Measurements from ENCODE around the gene ANGEL2.

Gene ANGEL2

GRCh38 chr1:212952641-212952976, 63.1 kb downstream of the ANGEL2 start:
- Histone ChIP-seq H3K27me3 (peaks cover 64% of the 10 kb centered on the region), H3K4me1 (ENCODE audit: control insufficient read depth in 1 of 2, insufficient read depth in 1 of 2, low read depth in 1 of 2, low read length in 1 of 2) (peaks cover 19 to 28% of the 10 kb centered on the region in 2 experiments), H3K4me3 (ENCODE audit: low read depth in 1 of 2, low read length in 1 of 2) (no peak overlapping the region), H3K27ac (no peak overlapping the region), H3K36me3 (no peaks in the 10 kb centered on the region), H3K9me3 (no peaks in the 10 kb centered on the region)
- TF ChIP-seq, protein P1, sequence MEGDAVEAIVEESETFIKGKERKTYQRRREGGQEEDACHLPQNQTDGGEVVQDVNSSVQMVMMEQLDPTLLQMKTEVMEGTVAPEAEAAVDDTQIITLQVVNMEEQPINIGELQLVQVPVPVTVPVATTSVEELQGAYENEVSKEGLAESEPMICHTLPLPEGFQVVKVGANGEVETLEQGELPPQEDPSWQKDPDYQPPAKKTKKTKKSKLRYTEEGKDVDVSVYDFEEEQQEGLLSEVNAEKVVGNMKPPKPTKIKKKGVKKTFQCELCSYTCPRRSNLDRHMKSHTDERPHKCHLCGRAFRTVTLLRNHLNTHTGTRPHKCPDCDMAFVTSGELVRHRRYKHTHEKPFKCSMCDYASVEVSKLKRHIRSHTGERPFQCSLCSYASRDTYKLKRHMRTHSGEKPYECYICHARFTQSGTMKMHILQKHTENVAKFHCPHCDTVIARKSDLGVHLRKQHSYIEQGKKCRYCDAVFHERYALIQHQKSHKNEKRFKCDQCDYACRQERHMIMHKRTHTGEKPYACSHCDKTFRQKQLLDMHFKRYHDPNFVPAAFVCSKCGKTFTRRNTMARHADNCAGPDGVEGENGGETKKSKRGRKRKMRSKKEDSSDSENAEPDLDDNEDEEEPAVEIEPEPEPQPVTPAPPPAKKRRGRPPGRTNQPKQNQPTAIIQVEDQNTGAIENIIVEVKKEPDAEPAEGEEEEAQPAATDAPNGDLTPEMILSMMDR (IDR thresholded peaks at IDR 0.05) = no peak

DNA sequence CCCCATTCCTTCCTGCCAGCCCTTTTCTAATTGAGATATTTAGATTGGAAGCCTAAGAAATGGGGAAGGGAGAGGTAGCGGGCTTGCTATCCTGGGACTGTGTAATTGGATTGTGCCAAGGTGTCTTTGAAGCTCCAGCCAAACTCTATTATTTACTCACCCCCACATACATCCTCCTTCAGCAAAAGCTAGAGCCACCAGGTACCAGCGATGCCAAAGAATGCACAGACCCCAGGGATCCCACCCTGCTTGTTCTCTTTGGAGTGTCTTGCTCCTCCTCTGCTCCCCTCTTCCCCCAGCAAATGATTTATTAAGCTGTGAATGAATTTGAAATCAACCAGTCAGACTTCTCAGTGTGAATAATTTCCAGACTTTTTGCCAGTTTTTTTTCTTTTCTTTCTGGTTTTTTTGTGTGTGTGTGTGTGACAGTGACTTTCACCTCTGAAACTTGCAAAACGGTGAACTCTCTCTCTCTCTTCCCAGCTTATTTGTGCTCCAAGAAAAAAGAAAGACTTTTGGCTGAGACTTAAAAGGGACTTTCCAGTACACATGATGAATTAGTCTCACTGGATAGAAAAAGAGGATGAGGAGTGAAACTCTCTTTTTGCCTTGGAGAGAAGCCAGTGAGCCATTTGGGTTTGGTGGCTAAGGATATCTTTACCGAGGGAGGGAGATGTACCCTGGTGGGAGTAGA, 63.6 kb downstream of the ANGEL2 start:
- no peak overlapping the region for H3K27ac ChIP-seq
- peaks cover 69% of the 10 kb centered on the region for H3K27me3 ChIP-seq
- TF ChIP-seq, protein P1 (IDR thresholded peaks at IDR 0.05) = no peak
- H3K4me1 ChIP-seq (ENCODE audit: control insufficient read depth in 1 of 2, insufficient read depth in 1 of 2, low read depth in 1 of 2, low read length in 1 of 2) = peaks cover 19 to 28% of the 10 kb centered on the region in 2 experiments
- H3K4me3 ChIP-seq (ENCODE audit: low read depth in 1 of 2, low read length in 1 of 2) = no peak overlapping the region
- H3K36me3 ChIP-seq = no peaks in the 10 kb centered on the region
- H3K9me3 ChIP-seq = no peaks in the 10 kb centered on the region

DNA sequence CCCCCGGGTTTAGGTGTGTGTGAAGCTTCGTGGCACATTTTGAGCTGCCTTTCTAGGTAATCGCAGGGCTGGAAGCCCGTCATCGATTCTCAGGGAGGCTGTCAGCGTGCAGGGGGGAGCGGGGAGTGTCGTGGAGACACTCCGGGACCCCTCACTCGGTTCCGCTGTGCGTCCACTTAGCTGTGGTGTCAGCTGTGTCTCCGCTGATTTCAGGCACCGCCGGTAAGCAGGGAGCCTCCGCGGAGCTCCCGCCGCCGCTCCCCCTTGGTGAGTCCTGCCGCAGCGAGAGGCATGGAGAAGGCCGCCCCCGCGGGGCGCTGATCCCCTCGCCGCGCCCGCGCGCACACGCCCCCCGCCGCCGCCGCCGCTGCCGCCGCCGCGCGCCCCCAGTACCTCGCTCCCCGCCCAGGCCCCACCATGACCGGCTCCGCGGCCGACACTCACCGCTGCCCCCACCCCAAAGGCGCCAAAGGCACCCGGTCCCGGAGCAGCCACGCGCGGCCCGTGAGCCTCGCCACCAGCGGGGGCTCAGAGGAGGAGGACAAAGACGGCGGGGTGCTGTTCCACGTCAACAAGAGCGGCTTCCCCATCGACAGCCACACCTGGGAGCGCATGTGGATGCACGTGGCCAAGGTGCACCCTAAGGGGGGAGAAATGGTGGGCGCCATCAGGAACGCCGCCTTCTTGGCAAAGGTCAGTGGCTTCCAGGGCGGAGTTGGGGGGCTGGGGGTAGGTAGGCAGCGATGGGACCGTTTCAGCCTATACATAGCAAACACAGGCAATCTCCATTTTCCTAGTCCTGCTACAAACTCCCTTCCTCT, 64.3 kb downstream of the ANGEL2 start:
- Histone ChIP-seq H3K27me3 (peaks cover 76% of the 10 kb centered on the region), H3K27ac (no peak overlapping the region), H3K4me3 (ENCODE audit: low read depth in 1 of 2, low read length in 1 of 2) (peak overlapping the region; percentile 44 to 55), H3K9me3 (no peaks in the 10 kb centered on the region), H3K36me3 (no peaks in the 10 kb centered on the region), H3K4me1 (ENCODE audit: control insufficient read depth in 1 of 2, insufficient read depth in 1 of 2, low read depth in 1 of 2, low read length in 1 of 2) (peaks cover 19 to 26% of the 10 kb centered on the region in 2 experiments)
- TF ChIP-seq, protein P1 (IDR thresholded peaks at IDR 0.05) = no peak

DNA sequence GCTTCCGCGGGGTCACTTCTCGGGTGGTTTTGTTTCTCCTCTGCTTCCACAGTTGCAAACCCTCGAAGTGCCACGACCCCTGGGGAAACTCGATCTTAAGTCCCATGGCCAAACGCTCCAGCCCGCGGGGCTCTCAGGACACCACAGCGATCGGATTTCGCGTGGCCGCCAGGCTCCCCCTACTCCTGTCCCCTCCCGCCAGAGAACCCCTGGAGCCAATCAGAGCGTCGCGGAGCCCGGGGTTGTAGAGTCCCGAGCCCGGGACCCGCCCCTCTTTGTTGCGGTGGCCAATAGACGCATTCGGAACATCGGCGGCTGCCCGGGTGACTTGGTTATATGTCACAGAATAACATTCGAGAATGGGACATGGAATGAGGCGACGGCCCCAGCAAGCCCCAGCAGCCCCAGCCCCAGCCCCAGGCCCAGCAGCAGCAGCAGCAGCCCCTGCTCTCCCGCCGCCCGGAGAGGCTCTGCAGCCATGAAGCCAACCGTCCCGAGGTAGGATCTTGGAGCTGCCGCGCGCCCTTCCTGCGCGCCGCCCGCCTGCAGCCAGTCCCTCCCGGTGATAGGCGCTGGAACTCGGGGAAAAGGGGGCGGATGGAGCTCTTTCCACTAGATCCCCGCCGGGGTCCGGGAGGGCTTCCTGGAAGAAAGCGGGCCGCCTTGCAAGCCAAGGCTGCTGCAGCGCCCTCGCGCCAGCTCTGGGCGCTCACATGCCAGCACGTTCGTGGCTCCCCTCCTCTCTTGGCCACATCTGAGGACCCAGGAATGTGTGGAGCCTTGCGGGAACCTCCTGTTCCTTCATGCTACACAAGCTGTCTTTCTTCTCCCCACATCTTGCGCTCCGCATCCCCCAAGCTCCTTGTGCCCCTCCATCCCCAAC, 65.2 kb downstream of the ANGEL2 start, which contains the start of gene VASH2:
Gene VASH2 (plus strand): TSS at position 299 of the 883 bp plus-strand sequence. CDS start 1,002 bp downstream, outside the sequence.
- TF ChIP-seq, protein P1 (IDR thresholded peaks at IDR 0.05) = no peak
- H3K27me3 ChIP-seq = peaks cover 77% of the 10 kb centered on the region
- H3K27ac ChIP-seq = no peak within 1 kb of the TSS

GRCh38 chr1:212949771-212950170, 65.9 kb downstream of the ANGEL2 start:
- H3K4me1 ChIP-seq (ENCODE audit: control insufficient read depth in 1 of 2, insufficient read depth in 1 of 2, low read depth in 1 of 2, low read length in 1 of 2) = peaks cover 12 to 18% of the 10 kb centered on the region in 2 experiments
- H3K4me3 ChIP-seq (ENCODE audit: low read depth in 1 of 2, low read length in 1 of 2) = no peak overlapping the region
- H3K36me3 ChIP-seq = no peaks in the 10 kb centered on the region
- TF ChIP-seq, protein P1 (IDR thresholded peaks at IDR 0.05) = no peak
- no peaks in the 10 kb centered on the region for H3K9me3 ChIP-seq
- H3K27me3 ChIP-seq = peaks cover 80% of the 10 kb centered on the region
- H3K27ac ChIP-seq = no peak overlapping the region

More for the DNA sequence above, 65.2 kb downstream of the ANGEL2 start, which contains the start of gene VASH2:
- no peaks in the 10 kb centered on the region for H3K36me3 ChIP-seq
- H3K9me3 ChIP-seq = no peaks in the 10 kb centered on the region
- peaks cover 12 to 18% of the 10 kb centered on the region in 2 experiments for H3K4me1 ChIP-seq (ENCODE audit: control insufficient read depth in 1 of 2, insufficient read depth in 1 of 2, low read depth in 1 of 2, low read length in 1 of 2)
- peak within 1 kb of the TSS; percentile 44 to 55 for H3K4me3 ChIP-seq (ENCODE audit: low read depth in 1 of 2, low read length in 1 of 2)

Data from neutrophil (primary cell).